Stimulated activated CD8-positive, alpha-beta memory T cell treated with anti-CD3 and anti-CD28 coated beads, Interleukin-7, amount 100 ng/mL, for 24 hours (primary cell): Measurements from ENCODE around the gene STXBP6.
"Not testable (repeated sequence)": the region's sequence is repeated elsewhere in the genome, so short reads cannot be mapped to it uniquely, and the experiment has no call there.

Experiments
- DNase-seq: peaks from one replicate; pipeline ENCODE4 v3.0.0-alpha.2; 2020; ENCODE audit warnings: low read depth

Gene STXBP6

DNA sequence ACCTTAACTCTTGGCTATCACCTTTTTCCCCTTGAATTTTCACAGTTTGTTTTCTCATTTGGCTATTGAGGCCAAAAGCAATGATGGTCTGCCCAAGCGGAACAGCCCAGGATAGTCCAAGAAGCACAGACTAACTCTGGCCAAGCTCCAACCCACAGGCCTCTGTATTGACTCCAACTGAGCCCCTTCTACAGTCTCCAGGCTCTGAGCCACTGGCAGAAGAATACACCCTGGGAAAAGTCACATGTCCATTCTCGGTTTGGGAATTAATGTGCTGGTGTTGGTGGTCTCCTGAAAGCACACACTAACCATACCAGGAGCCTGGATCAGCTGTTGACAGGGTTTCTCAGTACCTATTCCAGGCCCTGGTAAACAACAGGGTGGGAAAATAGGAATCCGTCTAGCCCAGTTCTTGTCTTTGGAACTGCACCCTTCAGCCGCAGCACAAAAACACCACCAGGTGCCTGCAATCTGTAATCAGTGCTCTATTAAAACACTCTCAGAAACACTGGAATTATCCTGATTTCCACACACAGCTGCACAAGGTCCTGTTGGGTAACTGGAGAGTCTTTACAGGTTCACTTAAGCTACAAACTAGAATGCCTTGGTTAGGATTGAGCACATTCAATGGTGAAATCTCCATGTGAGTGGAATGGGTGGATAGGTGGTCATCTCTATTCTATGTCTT lies 63.6 kb downstream of the STXBP6 start:
- DNase-seq = no peak

GRCh38 chr14:24984846-24985589 lies 64.9 kb downstream of the STXBP6 start:
- no peak for DNase-seq

- no peak for DNase-seq
These were observed 67.3 kb downstream of the STXBP6 start for GRCh38 chr14:24982472-24983155.

DNA sequence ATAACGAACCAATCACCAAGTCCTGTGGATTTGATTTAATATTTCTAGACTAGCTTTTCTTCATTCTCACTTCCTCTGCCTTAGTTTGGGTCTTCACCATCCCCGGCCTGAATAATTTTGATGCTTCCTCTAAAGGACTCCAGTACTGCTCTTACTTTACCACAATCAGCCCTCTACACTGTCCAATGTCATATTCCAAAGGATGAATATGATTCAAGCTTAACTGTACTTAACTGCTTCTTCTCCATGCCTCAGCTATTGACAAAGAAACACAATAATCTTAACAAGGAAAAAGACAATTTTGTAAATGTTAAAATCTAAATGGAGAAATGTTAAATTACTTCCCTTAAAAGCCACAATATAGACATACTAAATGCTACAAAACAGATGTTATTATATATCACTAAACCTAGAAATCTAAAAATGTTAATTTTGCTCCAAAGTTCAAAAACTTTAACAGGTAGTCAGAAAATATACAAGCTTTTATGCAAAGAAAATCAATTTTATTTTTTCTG lies 70.2 kb downstream of the STXBP6 start:
- DNase-seq = no peak

DNA sequence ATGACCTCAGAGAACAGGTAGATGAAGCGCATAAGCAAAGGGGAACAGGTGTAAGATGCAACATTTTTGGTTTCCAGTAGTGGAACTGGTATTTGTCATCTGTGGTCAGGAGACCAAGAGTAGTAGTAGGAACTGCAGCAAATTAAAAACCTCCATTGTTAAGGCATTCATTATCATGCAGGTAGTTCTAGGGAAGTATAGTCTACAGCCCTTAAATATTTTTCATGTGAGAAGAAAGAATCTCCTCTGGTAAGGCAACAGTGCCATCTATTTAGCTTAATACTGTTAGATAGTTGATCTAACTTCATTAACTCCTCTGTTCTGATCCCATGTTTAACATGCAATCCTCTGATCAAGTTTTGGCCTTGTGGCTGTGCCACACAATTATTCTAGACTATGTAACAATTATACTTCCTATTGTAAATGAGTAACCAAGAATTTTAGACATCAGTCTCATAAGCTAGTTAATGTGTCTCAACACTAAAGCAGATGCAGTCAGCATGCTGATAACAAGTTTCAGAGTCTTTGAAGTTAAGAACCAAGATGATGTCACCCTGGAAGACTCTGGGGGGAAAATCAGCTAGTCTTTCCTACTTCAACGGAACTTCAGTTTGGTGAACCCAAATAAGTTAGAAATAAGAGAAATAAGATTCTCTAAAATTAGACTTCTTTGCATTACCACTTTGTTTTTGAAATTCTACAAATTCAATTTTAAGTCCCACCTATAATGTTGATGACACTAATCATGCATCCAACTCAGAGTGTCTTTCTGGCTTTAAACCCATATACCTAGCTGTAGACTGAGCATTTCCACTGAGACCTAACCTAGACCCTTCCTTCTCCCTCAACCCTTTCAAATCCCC lies 70.9 kb downstream of the STXBP6 start:
- no peak for DNase-seq

DNA sequence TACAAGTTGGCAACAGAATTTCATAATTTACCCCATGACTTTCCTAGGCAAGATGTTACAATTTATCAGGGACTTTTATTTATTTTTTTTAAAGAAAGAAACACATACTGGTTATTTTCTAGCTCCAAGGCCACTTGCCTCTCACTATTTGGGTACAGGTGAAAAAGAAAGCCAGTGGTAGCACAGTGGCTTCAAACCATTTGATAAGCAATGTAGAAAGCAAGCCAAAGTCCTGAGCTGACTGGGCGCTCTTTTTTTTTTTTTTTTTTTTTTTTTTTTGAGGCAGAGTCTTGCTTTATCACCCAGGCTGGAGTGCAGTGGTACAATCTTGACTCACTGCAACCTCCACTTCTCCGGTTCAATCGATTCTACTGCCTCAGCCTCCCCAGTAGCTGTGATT lies 73.3 kb downstream of the STXBP6 start:
- DNase-seq = no peak

DNA sequence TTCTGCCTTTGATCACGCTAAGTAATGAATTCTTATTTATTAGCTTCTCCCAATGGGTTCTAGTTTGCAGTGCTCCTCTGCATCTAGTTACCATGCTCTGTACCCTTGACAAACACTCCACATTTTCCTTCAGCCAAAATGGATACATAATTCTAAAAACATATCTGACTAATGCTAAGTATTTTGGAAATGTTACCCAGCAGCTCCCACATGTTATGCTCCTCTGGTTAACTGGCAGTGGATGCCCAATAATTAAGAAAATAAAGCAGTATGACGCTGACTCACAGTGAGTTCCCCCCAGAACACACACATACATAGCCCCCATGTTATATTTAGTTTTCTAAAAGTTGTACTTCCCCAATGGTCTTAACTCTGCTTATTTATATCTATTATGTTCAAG lies 74.6 kb downstream of the STXBP6 start:
- DNase-seq = no peak

DNA sequence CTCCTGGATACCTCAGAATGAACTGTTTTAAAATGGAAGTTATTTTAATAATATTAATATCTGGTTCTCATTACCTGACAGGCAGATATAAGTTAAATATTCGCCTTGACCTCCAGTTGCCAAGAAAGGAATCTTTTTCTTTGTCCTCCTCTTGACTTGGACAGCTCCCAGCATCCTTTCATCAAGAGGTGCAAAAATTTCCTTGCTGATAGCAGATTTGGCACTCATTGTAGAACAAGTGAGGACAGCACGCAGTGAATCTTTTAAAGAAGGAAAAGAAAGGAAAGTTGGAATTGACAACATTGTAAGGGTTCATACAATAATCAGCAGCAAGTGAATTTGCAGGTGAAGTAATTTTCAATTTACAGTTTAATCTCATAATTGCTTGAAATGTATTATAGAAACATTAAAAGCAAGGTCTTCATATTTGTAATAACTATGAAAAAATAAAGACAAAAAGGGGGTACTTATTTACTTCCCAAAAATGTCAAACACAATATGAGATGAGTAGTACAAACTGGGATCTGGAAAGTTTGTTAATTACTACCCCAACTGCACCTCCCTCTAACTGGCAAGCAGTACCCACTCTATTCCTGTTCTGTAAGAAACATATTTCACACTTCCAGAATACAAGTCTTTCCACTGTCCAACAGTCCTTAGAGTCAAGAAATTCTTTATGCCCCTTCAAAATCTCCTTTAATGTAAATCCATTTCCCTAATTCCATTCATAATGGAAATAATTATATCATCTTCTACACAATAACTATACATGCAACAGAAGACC lies 75.2 kb downstream of the STXBP6 start:
- no peak for DNase-seq

GRCh38 chr14:24972844-24973243 lies 77.1 kb downstream of the STXBP6 start:
- DNase-seq = no peak

GRCh38 chr14:24971255-24971654 lies 78.7 kb downstream of the STXBP6 start:
- no peak for DNase-seq

GRCh38 chr14:24966579-24966964 lies 83.4 kb downstream of the STXBP6 start:
- no peak for DNase-seq

GRCh38 chr14:24965934-24966578 lies 83.9 kb downstream of the STXBP6 start:
- no peak for DNase-seq

DNA sequence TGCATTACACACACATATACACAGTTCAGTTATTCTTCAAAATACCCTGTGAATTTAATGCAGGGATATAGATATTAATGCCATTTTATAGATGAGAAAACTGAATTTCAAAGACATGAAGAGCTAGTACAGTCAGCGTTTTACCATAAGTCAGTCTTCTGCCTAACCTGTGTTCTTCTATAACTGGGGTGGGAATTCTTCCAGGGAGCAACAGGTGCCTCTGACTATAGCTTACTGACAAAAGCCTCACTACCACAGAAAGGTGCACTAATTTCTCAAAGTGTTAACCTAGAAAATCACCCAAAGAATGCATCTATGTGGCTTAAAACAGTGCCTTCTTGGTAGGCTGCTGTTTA lies 84.4 kb downstream of the STXBP6 start:
- no peak for DNase-seq

DNA sequence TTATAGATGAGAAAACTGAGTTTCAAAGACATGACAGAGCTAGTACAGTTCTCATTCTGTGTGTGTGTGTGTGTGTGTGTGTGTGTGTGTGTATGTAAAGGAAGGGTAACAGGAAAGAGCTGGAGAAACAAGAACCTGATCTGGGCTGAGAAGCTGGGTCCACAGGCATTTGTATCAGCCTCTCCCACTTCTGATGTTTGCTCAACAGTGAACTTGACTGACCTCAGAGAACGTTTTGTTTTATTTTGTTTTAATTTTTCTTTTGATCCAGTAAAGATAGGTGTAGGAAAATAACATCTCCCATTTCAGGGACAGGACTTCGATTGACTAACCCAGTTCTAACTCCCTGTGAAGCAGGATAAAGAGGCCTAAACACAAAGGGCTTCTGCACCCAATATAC lies 85.4 kb downstream of the STXBP6 start:
- DNase-seq = no peak

DNA sequence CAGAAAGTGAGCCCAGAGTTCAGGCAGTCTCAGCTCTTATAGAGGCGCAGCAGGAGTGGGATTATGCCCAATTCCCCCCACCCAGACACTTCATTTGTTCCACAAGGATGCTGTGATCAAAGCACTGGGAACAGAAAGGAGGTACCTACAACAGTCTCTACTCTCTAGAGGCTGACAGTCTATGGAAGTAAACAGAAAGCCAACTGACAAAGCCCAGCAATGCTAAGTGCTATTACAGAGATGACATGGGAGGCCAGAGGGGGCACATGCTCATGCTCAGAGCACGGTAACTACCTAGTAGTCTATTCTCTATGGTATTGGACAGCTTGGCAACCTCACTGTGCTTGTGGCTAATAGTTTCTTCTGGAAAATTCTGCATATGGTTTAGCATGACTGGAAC lies 85.9 kb downstream of the STXBP6 start:
- DNase-seq = no peak

GRCh38 chr14:24962118-24962517 lies 87.8 kb downstream of the STXBP6 start:
- DNase-seq = not testable (repeated sequence)

DNA sequence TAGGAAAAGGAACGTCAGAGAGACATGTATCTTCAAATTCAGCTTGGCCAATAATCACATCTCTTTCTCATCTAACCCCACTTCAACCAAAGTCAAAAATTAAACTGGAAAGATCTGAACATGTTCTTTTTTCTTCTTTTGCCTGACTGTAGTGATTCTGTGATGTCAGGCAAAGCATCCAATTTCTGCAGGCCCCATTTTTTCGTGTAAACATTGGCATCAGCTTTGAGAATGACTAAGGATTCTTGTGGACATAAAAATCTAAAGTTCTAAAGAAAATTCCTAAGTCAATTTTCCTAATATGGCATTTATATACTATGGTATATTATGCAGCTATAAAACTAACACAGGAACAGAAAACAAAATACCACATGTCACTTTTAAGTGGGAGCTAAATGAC lies 89.1 kb downstream of the STXBP6 start:
- DNase-seq = no peak

GRCh38 chr14:24959791-24960331 lies 90.1 kb downstream of the STXBP6 start:
- no peak for DNase-seq

GRCh38 chr14:24958271-24958670 lies 91.7 kb downstream of the STXBP6 start:
- no peak for DNase-seq

- no peak for DNase-seq
These were observed 92.1 kb downstream of the STXBP6 start for GRCh38 chr14:24957814-24958213.

DNA sequence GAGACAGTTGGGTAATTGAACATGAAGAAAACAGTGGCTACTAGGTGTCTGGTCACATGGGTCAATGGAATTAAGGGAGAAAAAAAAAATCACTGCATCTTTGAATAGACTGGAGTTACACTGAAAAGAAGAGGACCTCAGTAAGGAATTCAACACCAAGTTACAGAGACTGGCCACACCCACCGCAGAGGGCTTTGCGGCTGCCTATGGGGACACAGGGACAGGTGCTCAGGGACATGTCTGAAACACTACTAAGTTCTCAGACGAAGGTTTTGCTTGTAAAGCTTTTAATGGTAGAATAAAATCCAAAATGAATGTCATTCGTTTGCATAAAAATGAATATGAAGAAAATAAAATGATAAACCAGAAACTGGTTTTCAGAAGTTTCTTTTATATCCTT lies 93.8 kb downstream of the STXBP6 start:
- no peak for DNase-seq
